IMR-90 (cell line): Measurements from ENCODE around the gene GTSE1. TPM values are rescaled to one million over a fixed set of nuclear protein-coding genes. Genes with fewer than 3 reads are reported as not detected.

ENCODE experiments used
- ATAC-seq: fragments of 200-7000 bp; cut with Tn5 transposase; 2 replicates; pipeline ENCODE4 v1.9.1; 2020; ENCODE audit warnings: low read depth, mild to moderate bottlenecking, moderate library complexity
- BruUV-seq: library from RNA; stranded (reverse); fragments of 400-500 nt; replicated peaks from 2 replicates; lab custom pipeline; 2021; lab: Mats Ljungman, UMichigan
- CTCF ChIA-PET: fragments of 300-600 bp; formaldehyde crosslinking; extraction: SDS; loops from one replicate; lab custom pipeline; 2021; ENCODE audit warnings: antibody characterized with exemption; lab: Yijun Ruan, JAX
- POLR2A ChIA-PET: fragments of 300-600 bp; sonication (Branson Sonifier 250); formaldehyde crosslinking; loops from one replicate; lab custom pipeline; 2022; ENCODE audit warnings: antibody characterized with exemption; ENCODE audit not compliant: unreplicated experiment; lab: Charles Lee
- DNase-seq: peaks from one replicate; pipeline ENCODE4 v3.0.0; 2013
- H2AFZ ChIP-seq: replicated peaks from 2 replicates; pipeline ENCODE3; 2013; ENCODE audit warnings: low read length, mild to moderate bottlenecking; ENCODE audit not compliant: poor library complexity
- H2AK5ac ChIP-seq: 2 replicates; pipeline ENCODE4 v1.6.1; 2013; ENCODE audit warnings: low read depth, low read length, inconsistent platforms
- H2AK9ac ChIP-seq: replicated peaks from 2 replicates; pipeline ENCODE3; 2013; ENCODE audit warnings: mild to moderate bottlenecking, low read depth, low read length, moderate library complexity; ENCODE audit not compliant: poor library complexity
- H2BK120ac ChIP-seq: 2 replicates; pipeline ENCODE4 v1.6.1; 2013; ENCODE audit warnings: low read depth, low read length, inconsistent platforms
- H2BK15ac ChIP-seq: 3 replicates; pipeline ENCODE4 v1.6.1; 2013; ENCODE audit warnings: low read depth, low read length, inconsistent platforms
- H2BK20ac ChIP-seq: 2 replicates; pipeline ENCODE4 v1.6.1; 2013; ENCODE audit warnings: low read depth, mild to moderate bottlenecking, inconsistent platforms, low read length, moderate library complexity
- H2BK5ac ChIP-seq: 2 replicates; pipeline ENCODE4 v1.6.1; 2013; ENCODE audit warnings: mild to moderate bottlenecking, low read depth, low read length, inconsistent platforms; ENCODE audit not compliant: poor library complexity, severe bottlenecking
- H3K14ac ChIP-seq: replicated peaks from 2 replicates; pipeline ENCODE4 v1.6.1; 2013; ENCODE audit warnings: low read depth, low read length, inconsistent platforms
- H3K18ac ChIP-seq: 2 replicates; pipeline ENCODE4 v1.6.1; 2013; ENCODE audit warnings: low read depth, low read length, control low read depth
- H3K23ac ChIP-seq: 2 replicates; pipeline ENCODE4 v1.6.1; 2013; ENCODE audit warnings: low read depth, low read length, inconsistent platforms
- H3K27ac ChIP-seq: 2 replicates; pipeline ENCODE4 v1.5.1; 2013; ENCODE audit warnings: mild to moderate bottlenecking, control low read depth, low read length; ENCODE audit not compliant: insufficient read depth
- H3K27me3 ChIP-seq: 2 replicates; pipeline ENCODE4 v1.6.1; 2013; ENCODE audit warnings: low read length; ENCODE audit not compliant: control insufficient read depth, insufficient read depth
- H3K36me3 ChIP-seq: 2 replicates; pipeline ENCODE4 v1.6.1; 2013; ENCODE audit warnings: low read length, mixed read lengths; ENCODE audit not compliant: control insufficient read depth, insufficient read depth
- H3K4ac ChIP-seq: 2 replicates; pipeline ENCODE4 v1.6.1; 2013; ENCODE audit warnings: low read depth, low read length, inconsistent platforms
- H3K4me1 ChIP-seq: 2 replicates; pipeline ENCODE4 v1.6.1; 2013; ENCODE audit warnings: low read length, mixed read lengths; ENCODE audit not compliant: control insufficient read depth, insufficient read depth
- H3K4me2 ChIP-seq: 2 replicates; pipeline ENCODE4 v1.6.1; 2013; ENCODE audit warnings: low read depth, mild to moderate bottlenecking, control low read depth, low read length, moderate library complexity
- H3K4me3 ChIP-seq: 2 replicates; pipeline ENCODE4 v1.5.1; 2013; ENCODE audit warnings: low read depth, mild to moderate bottlenecking, control low read depth, low read length, moderate library complexity; ENCODE audit not compliant: insufficient read depth
- H3K56ac ChIP-seq: 2 replicates; pipeline ENCODE4 v1.6.1; 2013; ENCODE audit warnings: low read length, inconsistent platforms; ENCODE audit not compliant: insufficient read depth; ENCODE audit errors: extremely low read depth
- H3K79me1 ChIP-seq, 2 experiments: 2 replicates each; pipeline ENCODE4 v1.6.1; 2013; ENCODE audit warnings: low read length in 2 of 2, inconsistent platforms in 1 of 2, low read depth in 1 of 2
- H3K9ac ChIP-seq: 2 replicates; pipeline ENCODE4 v1.6.1; 2013; ENCODE audit warnings: low read depth, low read length, control low read depth
- H3K9me1 ChIP-seq: 2 replicates; pipeline ENCODE4 v1.6.1; 2013; ENCODE audit warnings: low read length, inconsistent platforms; ENCODE audit not compliant: insufficient read depth
- H3K9me3 ChIP-seq: 2 replicates; pipeline ENCODE4 v1.6.1; 2013; ENCODE audit warnings: low read length; ENCODE audit not compliant: control insufficient read depth, insufficient read depth
- H4K20me1 ChIP-seq: 2 replicates; pipeline ENCODE4 v1.6.1; 2013; ENCODE audit warnings: low read length, inconsistent platforms; ENCODE audit not compliant: insufficient read depth
- H4K5ac ChIP-seq: 2 replicates; pipeline ENCODE4 v1.6.1; 2013; ENCODE audit warnings: mild to moderate bottlenecking, low read depth, low read length, control low read depth
- H4K8ac ChIP-seq, 2 experiments: 2 replicates each; pipeline ENCODE4 v1.6.1; 2013; ENCODE audit warnings: low read depth in 2 of 2, low read length in 2 of 2, control low read depth in 1 of 2, inconsistent platforms in 1 of 2
- H4K91ac ChIP-seq: 2 replicates; pipeline ENCODE4 v1.6.1; 2013; ENCODE audit warnings: low read depth, low read length, inconsistent platforms; ENCODE audit not compliant: insufficient read depth
- BHLHE40 ChIP-seq: fragments of 150-350 bp; IDR thresholded peaks from 2 replicates; pipeline ENCODE4 v1.6.1; 2016; ENCODE audit warnings: mild to moderate bottlenecking, low read depth, low read length
- CEBPB ChIP-seq: IDR thresholded peaks from 2 replicates; pipeline ENCODE4 v1.6.1; 2012; ENCODE audit warnings: low read depth, low read length, improper control_type of control experiment
- CHD1 ChIP-seq: IDR thresholded peaks from 2 replicates; pipeline ENCODE4 v1.6.1; 2012; ENCODE audit warnings: low read depth, low read length, improper control_type of control experiment
- MAFK ChIP-seq: IDR thresholded peaks from 2 replicates; pipeline ENCODE4 v1.6.1; 2012; ENCODE audit warnings: low read depth, low read length, improper control_type of control experiment
- MAZ ChIP-seq: IDR thresholded peaks from 2 replicates; pipeline ENCODE4 v1.6.1; 2012; ENCODE audit warnings: low read depth, mild to moderate bottlenecking, low read length, improper control_type of control experiment, moderate library complexity, borderline replicate concordance
- MXI1 ChIP-seq: IDR thresholded peaks from 2 replicates; pipeline ENCODE4 v1.6.1; 2012; ENCODE audit warnings: low read depth, mild to moderate bottlenecking, low read length, moderate library complexity, borderline replicate concordance
- NFE2L2 ChIP-seq: fragments of 150-350 bp; IDR thresholded peaks from 2 replicates; pipeline ENCODE4 v1.6.1; 2016; ENCODE audit warnings: low read depth, mild to moderate bottlenecking, low read length
- POLR2A ChIP-seq: IDR thresholded peaks from 2 replicates; pipeline ENCODE4 v1.6.1; 2012; ENCODE audit warnings: mild to moderate bottlenecking, low read depth, low read length
- RAD21 ChIP-seq: IDR thresholded peaks from 2 replicates; pipeline ENCODE4 v1.6.1; 2012; ENCODE audit warnings: low read length, improper control_type of control experiment
- RCOR1 ChIP-seq: IDR thresholded peaks from 2 replicates; pipeline ENCODE4 v1.6.1; 2012; ENCODE audit warnings: mild to moderate bottlenecking, low read length, improper control_type of control experiment; ENCODE audit not compliant: insufficient replicate concordance
- RFX5 ChIP-seq: IDR thresholded peaks from 2 replicates; pipeline ENCODE4 v1.8.0; 2012; ENCODE audit warnings: low read depth, mild to moderate bottlenecking, low read length, moderate library complexity
- WGBS, 2 experiments: methylation state at CpG; one replicate each; pipeline versions ENCODE4 v1.1.5 to v1.1.7; 2013; ENCODE audit warnings: missing lambda C conversion rate in 2 of 2; ENCODE audit not compliant: insufficient read length in 1 of 2; ENCODE audit errors: extremely low coverage in 2 of 2; 5-methylcytosine and 5-hydroxymethylcytosine counted together
- dilution Hi-C: fragments of 300-500 bp; cut with HindIII; formaldehyde crosslinking; loops from one replicate; pipeline ENCODE4 v1.14.3; 2018; ENCODE audit warnings: low sequenced_read_pairs; ENCODE audit not compliant: unreplicated experiment
- in situ Hi-C: fragments of 300-500 bp; cut with MboI; formaldehyde crosslinking; loops from 3 replicates; pipeline ENCODE4 v1.14.3; 2019; ENCODE audit warnings: low sequenced_read_pairs, inconsistent platforms, mixed read lengths
- intact Hi-C: fragments of 100-400 bp; cut with micrococcal nuclease; formaldehyde crosslinking; loops from 2 replicates; pipeline ENCODE4 v1.10.0; 2022
- polyA plus RNA-seq, 3 experiments: library from polyadenylated mRNA; depleted of rRNA; stranded (reverse); fragments of >200 nt; gene quantifications; 2 replicates each; pipeline ENCODE4 v1.2.3, GENCODE V29; 2012; ENCODE audit warnings: low replicate concordance in 1 of 3
- total RNA-seq: library from RNA; depleted of rRNA; stranded (reverse); fragments of >200 nt; gene quantifications from 2 replicates; pipeline ENCODE4 v1.2.3, GENCODE V29; 2012
- TF ChIP-seq, protein P1 (sequence below): fragments of 150-350 bp; IDR thresholded peaks from 2 replicates; pipeline ENCODE4 v1.6.1; 2017; ENCODE audit warnings: mild to moderate bottlenecking, antibody characterized with exemption, low read length, low read depth
- TF ChIP-seq, protein P2 (sequence below): fragments of 150-350 bp; IDR thresholded peaks from 2 replicates; pipeline ENCODE4 v1.6.1; 2016; ENCODE audit warnings: low read depth, mild to moderate bottlenecking, low read length, moderate library complexity, borderline replicate concordance
- TF ChIP-seq, protein P3 (sequence below): conservative IDR thresholded peaks from 2 replicates; pipeline ENCODE4 v1.5.1; 2012; ENCODE audit warnings: mild to moderate bottlenecking, low read depth, low read length, improper control_type of control experiment

The GTSE1 gene
- total and polyA plus RNA-seq, 2 of the 4 experiments (the other 2 are of a cell fraction) = 5.9 to 17.1 TPM

DNA sequence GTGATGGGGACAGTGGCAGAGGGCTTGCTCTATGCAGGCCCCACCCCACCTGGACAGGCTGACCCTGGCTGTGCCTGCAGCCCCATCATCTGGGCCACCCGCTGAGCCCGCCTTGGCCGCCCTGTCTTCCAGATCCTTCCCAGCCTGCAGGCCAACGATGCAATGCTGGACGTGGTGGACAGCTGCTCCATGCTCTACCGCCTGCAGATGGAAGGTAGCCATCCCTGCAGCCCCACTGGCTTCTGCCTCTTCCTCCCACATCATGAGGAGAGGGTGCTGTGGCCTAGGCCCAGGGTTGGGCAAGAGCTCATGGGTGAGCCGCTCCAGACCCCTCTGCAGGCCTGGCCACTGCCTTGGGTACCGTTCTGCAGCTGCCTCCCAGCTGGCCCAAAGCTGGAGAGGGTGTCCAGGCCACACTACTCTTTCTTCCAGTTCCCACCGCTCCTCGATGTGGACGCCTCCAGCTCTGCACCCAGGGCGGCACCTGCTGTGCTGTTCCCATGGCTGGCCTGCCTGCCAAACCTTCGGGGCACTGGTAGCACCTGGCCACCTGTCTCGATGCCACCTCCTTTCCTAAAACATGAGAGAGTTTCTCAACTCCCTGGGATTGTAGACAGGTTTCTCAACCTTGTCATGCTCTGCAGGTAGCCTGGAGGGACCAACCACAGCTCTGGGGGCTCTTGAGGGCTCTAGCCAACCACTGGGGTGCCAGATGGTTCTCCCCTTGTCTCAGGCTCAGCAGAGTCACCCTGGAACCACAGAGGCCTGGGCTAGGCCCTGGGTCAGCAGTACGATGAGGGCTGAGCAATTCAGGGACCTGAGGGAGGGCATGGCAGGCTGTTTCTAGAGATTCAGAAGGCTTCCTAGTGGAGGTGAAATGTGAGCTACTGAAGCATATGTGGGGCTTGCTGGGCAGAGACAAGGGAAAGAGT lies 9.5 kb upstream of the GTSE1 start:
- Histone ChIP-seq H2AK5ac (no peak overlapping the region), H3K4me3 (no peak overlapping the region), H4K5ac (no peak overlapping the region; the same call in 1 of the 2 replicates), H2AFZ (no peak overlapping the region), H3K14ac (no peak overlapping the region), H3K18ac (no peak overlapping the region), H3K79me1 (no peaks in the 10 kb centered on the region), H4K20me1 (no peaks in the 10 kb centered on the region), H3K56ac (no peak overlapping the region), H3K9ac (no peak overlapping the region), H3K9me3 (no peaks in the 10 kb centered on the region), H3K27me3 (no peaks in the 10 kb centered on the region), H2BK5ac (no peak overlapping the region), H2AK9ac (no peak overlapping the region), H3K36me3 (peaks cover 59% of the 10 kb centered on the region), H4K91ac (no peak overlapping the region), H2BK120ac (no peak overlapping the region), H4K8ac (no peak overlapping the region), H2BK20ac (no peak overlapping the region), H3K23ac (no peak overlapping the region), H3K9me1 (0 out of 2 replicates have a peak, but pooled peaks cover 2% of the 10 kb centered on the region), H3K27ac (no peak overlapping the region), H2BK15ac (no peak overlapping the region), H3K4me1 (no peaks in the 10 kb centered on the region), H3K4me2 (no peak overlapping the region), H3K4ac (no peak overlapping the region)
- intact Hi-C loops (no loop called here), in situ Hi-C loops (no loop called here), dilution Hi-C loops (no loop called here)
- POLR2A ChIA-PET = interaction anchor here (0.6 to 0.7 kb wide), 2 partner anchors 33 to 173 kb away, joined by 4 to 8 read pairs; no protein-coding TSS in a partner anchor
- WGBS, 2 experiments = 86% methylated on average over 6 of the region's 15 CpGs; no CpG with 5 or more reads in 1 of the 2 experiments
- no peak for DNase-seq
- BruUV-seq = no TSS peak
- CTCF ChIA-PET = no interaction called here
- ATAC-seq = no peak
- TF ChIP-seq MAFK (no peak), POLR2A (no peak), MAZ (no peak), CHD1 (no peak), RFX5 (no peak), NFE2L2 (no peak), CEBPB (no peak), BHLHE40 (no peak), RAD21 (no peak), MXI1 (no peak), RCOR1 (no peak)
- TF ChIP-seq, protein P1, sequence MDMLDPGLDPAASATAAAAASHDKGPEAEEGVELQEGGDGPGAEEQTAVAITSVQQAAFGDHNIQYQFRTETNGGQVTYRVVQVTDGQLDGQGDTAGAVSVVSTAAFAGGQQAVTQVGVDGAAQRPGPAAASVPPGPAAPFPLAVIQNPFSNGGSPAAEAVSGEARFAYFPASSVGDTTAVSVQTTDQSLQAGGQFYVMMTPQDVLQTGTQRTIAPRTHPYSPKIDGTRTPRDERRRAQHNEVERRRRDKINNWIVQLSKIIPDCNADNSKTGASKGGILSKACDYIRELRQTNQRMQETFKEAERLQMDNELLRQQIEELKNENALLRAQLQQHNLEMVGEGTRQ = no peak
- TF ChIP-seq, protein P2, sequence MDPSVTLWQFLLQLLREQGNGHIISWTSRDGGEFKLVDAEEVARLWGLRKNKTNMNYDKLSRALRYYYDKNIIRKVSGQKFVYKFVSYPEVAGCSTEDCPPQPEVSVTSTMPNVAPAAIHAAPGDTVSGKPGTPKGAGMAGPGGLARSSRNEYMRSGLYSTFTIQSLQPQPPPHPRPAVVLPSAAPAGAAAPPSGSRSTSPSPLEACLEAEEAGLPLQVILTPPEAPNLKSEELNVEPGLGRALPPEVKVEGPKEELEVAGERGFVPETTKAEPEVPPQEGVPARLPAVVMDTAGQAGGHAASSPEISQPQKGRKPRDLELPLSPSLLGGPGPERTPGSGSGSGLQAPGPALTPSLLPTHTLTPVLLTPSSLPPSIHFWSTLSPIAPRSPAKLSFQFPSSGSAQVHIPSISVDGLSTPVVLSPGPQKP = no peak
- TF ChIP-seq, protein P3, sequence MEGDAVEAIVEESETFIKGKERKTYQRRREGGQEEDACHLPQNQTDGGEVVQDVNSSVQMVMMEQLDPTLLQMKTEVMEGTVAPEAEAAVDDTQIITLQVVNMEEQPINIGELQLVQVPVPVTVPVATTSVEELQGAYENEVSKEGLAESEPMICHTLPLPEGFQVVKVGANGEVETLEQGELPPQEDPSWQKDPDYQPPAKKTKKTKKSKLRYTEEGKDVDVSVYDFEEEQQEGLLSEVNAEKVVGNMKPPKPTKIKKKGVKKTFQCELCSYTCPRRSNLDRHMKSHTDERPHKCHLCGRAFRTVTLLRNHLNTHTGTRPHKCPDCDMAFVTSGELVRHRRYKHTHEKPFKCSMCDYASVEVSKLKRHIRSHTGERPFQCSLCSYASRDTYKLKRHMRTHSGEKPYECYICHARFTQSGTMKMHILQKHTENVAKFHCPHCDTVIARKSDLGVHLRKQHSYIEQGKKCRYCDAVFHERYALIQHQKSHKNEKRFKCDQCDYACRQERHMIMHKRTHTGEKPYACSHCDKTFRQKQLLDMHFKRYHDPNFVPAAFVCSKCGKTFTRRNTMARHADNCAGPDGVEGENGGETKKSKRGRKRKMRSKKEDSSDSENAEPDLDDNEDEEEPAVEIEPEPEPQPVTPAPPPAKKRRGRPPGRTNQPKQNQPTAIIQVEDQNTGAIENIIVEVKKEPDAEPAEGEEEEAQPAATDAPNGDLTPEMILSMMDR = no peak
